HG02642 (cell line): Measurements from ENCODE around the gene TEX11.
"Not testable (repeated sequence)": the region's sequence is repeated elsewhere in the genome, so short reads cannot be mapped to it uniquely, and the experiment has no call there.

Experiments used
- ATAC-seq: cut with Tn5 transposase; IDR thresholded peaks from one replicate; pipeline ENCODE4 v1.9.1; 2021; ENCODE audit warnings: mild to moderate bottlenecking; ENCODE audit not compliant: unreplicated experiment, poor library complexity

TEX11 gene

DNA sequence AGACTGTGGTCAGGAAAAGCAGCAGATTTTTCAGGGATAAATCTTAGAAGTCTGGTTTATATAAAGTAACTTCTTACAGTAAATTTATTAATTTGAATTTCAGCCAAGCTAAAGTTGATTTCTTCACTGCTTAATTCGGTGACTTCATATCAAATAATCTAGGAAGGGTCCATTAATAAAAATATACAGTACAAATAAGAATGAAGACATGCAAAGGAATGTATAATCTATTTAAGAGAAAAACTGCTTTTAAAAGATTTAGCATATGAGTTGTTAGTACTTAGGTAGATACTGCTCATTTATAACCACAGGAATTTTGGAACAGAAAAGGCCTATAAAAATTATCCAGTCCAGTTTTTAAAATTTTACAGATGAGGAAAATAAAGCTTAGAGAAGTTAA, 286.8 kb downstream of the TEX11 start:
- ATAC-seq = no peak

DNA sequence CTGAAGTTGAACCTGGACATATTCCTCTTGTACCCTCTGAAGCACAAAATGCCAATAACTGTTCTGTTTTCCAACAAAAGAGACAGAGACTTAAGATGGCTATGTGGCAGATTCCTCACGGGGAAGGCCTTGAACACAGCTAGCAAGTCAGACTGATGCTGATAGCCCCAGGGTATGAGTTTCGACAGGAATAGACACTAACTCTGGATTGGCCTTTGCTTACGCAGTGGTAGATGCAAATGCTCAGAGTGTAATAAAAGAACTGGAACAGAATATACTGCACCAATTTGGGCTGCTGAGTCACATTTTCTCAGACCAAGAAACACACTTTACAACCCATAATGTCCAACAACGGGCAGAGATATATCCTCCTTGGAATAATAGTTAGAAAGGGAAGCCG, 290.0 kb downstream of the TEX11 start:
- ATAC-seq = no peak

DNA sequence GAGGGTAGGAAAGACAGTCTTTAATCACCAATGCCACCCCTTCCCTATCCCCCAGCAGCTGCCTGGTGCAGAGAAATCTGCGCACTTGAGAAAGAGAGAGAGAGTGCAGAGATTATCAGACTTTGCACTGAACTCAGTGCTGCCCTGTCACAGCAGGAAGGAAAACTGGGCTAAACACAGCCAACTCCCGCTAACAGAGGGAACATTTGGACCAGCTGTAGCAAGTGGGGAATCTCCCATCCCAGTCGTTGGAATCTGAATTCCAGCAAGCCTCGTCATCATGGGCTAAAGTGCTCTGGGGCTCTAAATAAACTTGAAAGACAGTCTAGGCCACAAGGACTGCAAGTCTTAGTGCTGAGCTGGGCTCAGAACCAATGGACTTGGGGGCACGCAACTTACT, 295.2 kb downstream of the TEX11 start:
- no peak for ATAC-seq

DNA sequence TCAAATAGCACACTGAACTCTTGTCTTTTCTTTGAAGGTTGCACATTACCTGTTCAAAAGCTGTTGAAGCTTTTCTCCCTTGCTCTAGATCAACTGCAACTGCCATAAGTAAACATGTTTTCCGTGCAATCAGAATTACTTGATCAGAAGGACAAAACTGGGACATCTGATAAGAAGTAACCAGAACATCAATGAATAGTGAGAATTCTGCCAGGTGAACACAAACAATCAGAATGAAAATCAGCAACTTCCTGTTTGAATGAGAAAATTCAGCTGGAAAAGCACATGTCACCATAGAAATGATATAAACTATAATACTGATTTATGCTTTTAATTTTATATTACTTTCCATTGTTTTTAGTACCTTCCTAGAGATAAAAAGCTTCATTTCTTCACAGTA, 303.2 kb downstream of the TEX11 start:
- no peak for ATAC-seq

DNA sequence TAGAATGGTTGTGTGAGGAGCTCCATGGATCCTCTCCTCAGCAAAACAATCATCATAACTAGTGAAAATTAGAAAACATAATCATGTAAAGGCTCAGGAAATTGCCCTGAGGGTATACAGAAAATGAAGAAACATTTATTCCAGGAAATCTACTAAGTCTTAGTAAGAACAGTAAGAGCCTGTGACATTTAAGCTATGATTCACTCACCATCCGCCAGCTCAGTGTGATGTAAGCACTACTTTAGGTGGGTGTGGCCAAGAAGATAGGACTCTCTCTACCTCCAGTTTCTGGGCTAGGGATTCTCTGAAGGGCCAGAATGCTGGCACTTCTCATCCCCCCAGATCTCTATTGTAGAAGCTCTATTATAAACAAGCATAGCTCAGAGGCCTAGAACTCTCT, 316.4 kb downstream of the TEX11 start:
- no peak for ATAC-seq

DNA sequence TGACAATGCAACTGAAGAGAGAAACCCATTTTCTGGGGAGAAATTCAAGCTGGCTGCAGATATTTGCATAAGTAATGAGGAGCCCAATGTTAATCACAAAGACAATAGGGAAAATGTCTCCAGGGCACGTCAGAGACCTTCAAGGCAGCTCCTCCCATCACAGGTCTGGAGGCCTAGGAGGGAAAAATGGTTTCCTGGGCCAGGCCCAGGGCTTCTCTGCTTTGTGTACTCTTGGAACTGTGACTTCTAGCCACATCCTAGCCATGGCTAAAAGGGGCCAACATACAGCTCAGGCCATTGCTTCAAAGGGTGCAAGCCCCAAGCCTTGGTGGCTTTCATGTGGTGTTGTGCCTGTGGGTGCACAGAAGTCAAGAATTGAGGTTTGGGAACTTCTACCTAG, 321.4 kb downstream of the TEX11 start:
- ATAC-seq = not testable (repeated sequence)

DNA sequence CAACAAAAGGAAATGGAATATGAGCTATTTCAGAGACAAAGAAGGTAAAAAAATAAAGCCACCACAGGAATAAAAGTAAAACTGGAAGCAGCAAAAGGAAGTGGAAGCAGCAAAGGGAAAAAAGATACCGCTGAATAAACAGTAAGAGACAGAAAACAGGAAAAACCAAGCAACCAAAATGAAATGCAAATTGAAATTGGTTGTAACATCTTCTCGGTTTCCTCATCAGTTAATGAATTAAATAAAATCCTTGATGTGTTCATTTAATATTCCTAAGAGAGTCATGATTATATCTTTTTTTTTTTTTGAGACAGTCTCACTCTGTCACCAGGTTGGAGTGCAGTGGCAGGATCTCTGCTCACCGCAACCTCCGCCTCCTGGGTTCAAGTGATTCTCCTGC, 331.1 kb downstream of the TEX11 start:
- no peak for ATAC-seq

DNA sequence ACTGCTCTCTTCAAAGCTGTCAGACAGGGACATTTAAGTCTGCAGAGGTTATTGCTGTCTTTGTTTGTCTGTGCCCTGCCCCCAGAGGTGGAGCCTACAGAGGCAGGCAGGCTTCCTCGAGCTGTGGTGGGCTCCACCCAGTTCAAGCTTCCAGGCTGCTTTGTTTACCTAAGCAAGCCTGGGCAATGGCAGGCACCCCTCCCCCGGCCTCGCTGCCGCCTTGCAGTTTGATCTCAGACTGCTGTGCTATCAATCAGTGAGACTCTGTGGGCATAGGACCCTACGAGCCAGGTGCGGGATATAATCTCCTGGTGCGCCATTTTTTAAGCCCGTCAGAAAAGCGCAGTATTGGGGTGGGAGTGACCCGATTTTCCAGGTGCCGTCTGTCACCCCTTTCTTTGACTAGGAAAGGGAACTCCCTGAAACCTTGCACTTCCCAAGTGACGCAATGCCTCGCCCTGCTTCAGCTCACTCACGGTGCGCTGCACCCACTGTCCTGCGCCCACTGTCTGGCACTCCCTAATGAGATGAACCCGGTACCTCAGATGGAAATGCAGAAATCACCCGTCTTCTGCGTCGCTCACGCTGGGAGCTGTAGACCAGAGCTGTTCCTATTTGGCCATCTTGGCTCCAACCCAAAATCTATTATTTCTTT, 338.5 kb downstream of the TEX11 start:
- not testable (repeated sequence) for ATAC-seq

DNA sequence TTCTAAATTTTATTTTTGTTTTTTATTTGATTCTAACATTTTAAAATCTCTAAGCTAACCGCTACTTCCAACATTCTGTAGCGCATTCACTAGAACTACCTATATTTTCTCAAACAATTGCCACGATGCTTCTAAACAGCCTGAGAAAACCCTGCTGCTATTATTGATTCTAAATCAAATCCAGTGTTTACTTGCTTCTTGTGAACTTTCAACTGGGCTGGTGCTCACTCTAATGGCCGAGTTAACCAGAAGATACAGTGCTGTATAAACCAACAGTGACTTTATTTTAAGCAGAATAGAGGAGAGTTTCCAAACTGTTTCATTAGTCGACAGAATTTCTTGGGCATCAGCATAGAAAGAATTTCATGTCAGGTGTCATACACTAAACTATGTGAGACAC, 353.6 kb downstream of the TEX11 start:
- no peak for ATAC-seq

DNA sequence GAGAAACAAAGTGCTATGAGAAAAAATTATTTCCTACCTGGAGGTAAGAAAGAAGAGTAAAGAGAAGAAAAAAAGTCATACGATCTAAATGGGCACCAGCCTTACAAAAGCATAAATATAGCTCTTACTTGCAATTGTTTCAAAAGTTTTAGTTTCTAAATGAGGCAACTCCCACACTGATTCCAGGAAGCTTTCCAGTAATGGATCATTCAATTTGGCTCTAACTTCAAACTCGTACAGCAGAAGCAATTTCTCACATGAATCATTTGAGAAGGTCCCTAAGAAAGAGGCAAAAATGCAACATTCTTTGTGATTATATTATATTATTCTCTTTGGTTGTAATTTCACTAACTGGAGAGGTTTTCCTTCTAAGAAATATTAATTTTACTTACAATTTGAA, 354.0 kb downstream of the TEX11 start:
- no peak for ATAC-seq

DNA sequence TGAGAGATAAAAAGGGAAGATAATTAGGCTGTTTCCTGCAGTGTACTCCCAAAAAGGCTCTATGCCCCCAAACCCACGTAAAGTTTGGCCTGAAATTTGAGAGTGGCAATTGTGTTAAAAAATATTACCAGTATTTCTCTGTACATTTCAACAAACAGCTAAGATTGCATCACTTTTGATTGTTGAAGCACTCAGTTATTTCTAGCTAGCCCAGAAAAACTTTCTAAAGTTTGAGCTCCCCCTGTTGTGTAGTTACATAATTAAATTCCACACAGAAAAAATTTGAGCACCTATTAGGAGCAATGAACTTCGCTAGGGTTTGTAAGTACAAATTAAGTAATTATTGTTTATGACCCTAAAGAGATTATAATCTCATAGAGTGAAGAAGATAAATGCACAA, 354.4 kb downstream of the TEX11 start:
- no peak for ATAC-seq

DNA sequence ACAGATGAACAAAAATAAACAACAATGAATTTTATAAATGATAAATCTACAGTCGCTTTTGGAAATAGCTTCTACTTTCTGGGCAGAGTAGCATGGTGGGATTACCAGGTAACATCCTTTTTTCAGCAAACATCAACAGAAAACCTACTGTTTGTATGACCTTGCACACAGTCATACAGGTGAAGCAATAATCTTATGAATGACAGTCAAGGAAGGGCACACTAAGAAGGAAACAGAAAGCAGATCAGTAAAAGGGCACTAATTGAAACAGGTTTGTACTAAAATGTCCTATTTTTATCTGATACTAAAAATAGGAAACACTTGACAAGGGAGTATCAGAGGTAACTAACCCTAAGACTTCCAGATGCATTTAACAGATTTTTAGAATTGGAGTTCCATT, 355.0 kb downstream of the TEX11 start:
- ATAC-seq = no peak

DNA sequence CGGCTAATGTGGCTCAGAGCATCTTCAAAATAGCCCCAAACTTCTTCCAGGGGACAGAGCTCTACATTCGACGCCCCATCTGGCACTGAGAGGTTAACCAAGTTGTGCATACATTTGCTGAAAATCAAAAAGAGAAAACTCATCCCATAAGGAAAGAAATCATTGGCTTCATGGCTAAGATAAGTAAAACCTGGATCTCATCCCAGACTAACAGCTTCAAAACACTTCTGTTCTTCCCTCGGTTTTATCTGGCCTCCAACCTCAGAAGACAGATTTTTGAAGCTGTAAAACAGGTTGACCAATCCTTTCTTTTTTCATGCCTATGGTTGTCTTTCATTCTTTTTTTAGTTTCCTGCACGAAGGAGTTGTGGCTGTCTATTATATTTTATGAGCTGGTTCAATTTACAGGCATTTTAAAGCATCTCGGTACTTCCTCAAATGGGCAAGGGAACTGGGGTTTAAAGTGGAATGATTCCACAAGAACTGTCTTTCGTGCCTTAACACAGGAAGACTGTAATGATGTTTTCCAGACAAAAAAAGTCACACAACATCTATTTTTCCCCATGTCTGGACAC, 356.3 kb downstream of the TEX11 start:
- ATAC-seq = no peak

DNA sequence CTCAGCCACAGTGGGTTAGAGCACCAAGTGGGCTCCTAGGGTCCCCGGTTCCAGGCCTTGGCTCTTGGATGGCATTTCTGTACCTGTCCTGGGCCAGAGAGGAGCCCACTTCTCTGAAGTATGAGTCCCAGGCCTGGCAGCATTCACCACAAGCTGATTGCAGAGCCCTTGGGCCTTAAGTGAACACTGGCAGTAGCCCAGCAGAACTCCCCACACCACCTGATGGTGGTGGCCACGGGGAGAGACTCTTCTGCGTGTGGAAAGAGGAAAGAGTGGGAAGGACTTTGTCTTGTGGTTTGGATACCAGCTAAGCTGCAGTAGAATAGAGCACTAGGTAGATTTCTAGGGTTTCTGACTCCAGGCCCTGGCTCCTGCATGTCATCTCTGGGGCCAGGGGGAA, 359.1 kb downstream of the TEX11 start:
- ATAC-seq = no peak

DNA sequence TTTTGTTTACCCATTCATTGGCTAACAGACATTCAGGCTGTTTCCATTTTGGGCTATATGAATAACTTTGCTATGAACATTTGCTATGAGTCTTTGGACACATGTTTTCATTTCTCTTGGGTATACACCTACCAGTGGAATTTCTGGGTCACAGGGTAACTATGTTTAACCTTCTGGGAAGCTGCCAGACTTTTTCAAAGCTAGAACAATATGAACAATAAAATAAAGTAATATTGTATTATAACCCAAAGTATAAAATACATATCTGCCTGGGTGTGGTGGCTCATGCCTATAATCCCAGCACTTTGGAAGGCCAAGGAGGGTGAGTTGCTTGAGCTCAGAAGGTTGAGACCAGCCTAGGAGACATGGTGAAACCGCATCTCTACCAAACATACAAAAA, 373.3 kb downstream of the TEX11 start:
- no peak for ATAC-seq

DNA sequence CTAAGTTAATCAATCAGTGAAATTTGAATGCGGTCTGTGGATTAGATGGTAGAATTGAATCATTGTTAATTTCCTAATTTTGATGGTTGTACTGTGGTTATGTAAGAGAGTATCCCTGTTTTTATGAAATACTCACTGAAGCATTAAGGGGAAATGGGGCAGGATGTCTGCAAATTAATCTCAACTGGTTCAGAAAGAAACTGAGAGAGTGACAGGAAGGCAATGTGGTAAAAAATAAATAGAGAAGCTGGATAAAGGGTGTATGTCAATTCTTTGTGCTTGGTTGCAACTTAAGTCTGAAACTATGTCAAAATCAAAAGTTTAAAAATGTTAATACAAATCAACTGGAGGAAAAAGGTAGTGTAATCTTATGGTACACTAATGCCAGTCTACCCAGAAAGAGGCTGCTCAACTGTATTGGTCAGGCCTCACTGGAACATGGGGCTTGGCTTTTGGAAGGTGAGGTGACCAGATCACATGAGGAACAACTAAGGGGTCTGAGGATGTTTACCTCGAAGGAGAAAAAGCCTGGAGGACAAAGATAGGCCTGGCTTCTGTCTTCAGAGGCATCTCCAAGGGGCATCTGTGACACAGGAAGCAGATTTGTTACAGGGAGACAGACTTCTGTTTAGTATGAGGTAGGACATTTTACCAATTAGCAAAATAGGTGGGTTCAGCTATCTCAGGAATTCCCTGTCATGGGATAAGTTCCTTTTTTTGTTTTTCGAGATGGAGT, 380.7 kb downstream of the TEX11 start:
- no peak for ATAC-seq

DNA sequence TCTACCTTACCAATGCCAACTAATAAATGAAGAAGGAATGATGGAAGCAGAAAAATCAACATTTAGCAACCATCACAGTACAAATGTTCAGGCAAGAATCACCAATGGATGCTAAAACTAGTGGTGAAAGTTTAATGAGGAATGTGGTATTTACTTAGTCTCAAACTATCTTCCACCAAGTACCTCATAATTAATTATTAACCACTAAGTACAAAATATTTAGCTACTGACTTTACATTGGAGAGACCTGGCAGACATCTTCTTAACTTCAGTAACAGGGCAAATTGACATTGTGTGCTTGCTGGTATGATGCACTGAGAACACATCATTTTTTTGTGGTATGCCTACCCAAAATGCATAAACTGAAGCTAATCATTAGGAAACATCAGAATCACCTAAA, 381.5 kb downstream of the TEX11 start:
- ATAC-seq = no peak

DNA sequence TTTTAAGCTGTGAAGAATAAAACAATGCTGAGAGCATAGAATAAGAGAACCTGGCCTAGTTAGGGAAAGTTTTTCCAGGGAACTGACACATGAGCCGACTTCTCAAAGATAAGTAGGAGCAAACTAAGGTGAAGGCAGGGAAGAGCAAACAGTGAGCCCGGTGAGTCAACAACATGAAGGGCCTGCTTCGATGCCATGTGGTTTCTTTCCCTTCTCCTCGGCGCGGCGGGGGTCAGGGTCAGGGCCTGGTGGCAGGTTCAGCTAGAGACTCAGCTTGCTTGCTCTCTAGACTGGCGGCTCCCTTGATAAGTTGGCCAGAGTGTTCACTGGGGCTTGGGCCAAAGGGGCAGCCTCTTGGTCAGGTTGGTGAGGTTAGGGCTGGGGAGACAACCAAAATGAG, 382.8 kb downstream of the TEX11 start:
- ATAC-seq = no peak

DNA sequence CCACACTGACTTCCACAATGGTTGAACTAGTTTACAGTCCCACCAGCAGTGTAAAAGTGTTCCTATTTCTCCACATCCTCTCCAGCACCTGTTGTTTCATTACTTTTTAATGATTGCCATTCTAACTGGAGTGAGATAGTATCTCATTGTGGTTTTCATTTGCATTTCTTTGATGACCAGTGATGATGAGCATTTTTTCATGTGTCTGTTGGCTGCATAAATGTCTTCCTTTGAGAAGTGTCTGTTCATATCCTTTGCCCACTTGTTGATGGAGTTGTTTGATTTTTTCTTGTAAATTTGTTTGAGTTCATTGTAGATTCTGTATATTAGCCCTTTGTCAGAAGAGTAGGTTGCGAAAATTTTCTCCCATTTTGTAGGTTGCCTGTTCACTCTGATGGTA, 392.8 kb downstream of the TEX11 start:
- ATAC-seq = not testable (repeated sequence)

DNA sequence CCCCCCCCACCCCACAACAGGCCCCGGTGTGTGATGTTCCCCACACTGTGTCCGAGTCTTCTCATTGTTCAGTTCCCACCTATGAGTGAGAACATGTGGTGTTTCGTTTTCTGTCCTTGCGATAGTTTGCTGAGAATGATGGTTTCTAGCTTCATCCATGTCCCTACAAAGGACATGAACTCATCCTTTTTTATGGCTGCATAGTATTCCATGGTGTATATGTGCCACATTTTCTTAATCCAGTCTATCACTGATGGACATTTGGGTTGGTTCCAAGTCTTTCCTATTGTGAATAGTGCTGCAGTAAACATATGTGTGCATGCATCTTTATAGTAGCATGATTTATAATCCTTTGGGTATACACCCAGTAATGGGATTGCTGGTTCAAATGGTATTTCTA, 393.2 kb downstream of the TEX11 start:
- ATAC-seq = not testable (repeated sequence)

DNA sequence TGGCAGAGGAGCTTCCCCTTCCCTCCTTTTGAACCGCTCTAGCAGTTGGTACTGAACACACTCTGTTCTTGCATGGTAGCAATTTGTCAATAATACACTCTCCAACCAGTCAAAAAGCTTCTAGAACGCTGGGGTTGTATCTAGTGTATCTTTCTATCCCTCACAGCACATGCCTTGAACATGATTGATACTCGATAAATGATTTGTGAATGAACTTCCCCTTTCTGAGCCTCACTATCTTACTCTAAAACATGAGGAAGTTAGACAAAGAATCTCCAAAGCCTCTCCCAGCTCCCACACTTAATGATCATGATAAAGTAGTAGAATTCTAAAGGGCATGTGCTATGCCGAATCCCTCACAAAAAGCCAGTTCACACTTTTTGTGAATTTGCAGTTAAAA, 399.4 kb downstream of the TEX11 start:
- ATAC-seq = no peak
